ENCODE measurements around the gene MEGF11. TPM values are rescaled to one million over a fixed set of nuclear protein-coding genes. Genes with fewer than 3 reads are reported as not detected.

Gene MEGF11
- polyA plus RNA-seq, 1 of the 3 experiments (the other 2 are of a cell fraction), result not detected

DNA sequence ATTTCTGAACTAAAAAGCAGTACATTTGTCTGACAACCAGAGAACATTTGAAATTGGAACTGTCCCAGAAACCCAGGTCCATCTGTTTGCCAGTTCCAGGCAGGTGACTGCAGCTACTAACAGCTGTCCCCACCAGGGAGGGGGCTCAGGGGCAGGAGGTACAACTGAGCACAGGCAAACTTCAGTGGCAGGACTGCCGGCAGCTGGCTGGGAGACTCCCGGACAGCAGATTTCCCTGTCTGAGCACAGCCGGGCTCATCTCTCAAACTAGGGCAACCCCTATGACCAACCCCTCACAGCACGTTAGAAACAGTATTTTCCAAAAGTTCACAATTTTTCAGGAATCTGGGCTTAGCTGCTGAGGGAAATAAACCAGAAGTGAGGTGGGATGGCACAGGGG is 88.8 kb downstream of the MEGF11 start:
- Histone ChIP-seq H3K4me3 (ENCODE audit: low read depth in 2 of 2, low read length in 1 of 2) (no peak overlapping the region), H2AFZ (ENCODE audit: low read depth) (no peak overlapping the region), H3K9me3 (no peaks in the 10 kb centered on the region), H3K9ac (no peak overlapping the region), H3K79me2 (ENCODE audit: insufficient read depth) (no peaks in the 10 kb centered on the region), H3F3A (replicated peaks; ENCODE audit: insufficient read depth) (no peaks in the 10 kb centered on the region), H3K27ac (ENCODE audit: low read depth in 2 of 2, low read length in 1 of 2) (no peak overlapping the region), H3K27me3 (ENCODE audit: insufficient read depth) (no peaks in the 10 kb centered on the region), H4K20me1 (ENCODE audit: insufficient read depth) (no peaks in the 10 kb centered on the region), H3K36me3 (replicated peaks in 1 of 2; ENCODE audit: control insufficient read depth in 1 of 2, insufficient read depth in 2 of 2, low read length in 1 of 2) (no peaks in the 10 kb centered on the region), H3K4me2 (no peak overlapping the region), H3K9me2 (no peaks in the 10 kb centered on the region), H3K4me1 (ENCODE audit: control insufficient read depth in 1 of 2, insufficient read depth in 2 of 2, low read depth in 1 of 2, low read length in 1 of 2) (peaks cover 0 to 24% of the 10 kb centered on the region in 2 experiments; a peak in 1 of 4 replicates)
- WGBS (ENCODE audit: low lambda C conversion rate), result 62% methylated on average over 3 of the region's 4 CpGs
- no peak for TF ChIP-seq ELF1 (IDR thresholded peaks at IDR 0.05)
- TF ChIP-seq EZH2phosphoT487 (IDR thresholded peaks at IDR 0.05; ENCODE audit: borderline replicate concordance, low read depth), result no peak
- no peak for TF ChIP-seq RXRA (IDR thresholded peaks at IDR 0.05; ENCODE audit: borderline replicate concordance, low read depth)
- no peak for TF ChIP-seq MEF2A (IDR thresholded peaks at IDR 0.05; ENCODE audit: borderline replicate concordance, low read depth)
- no peak for TF ChIP-seq NFIC (IDR thresholded peaks at IDR 0.05; ENCODE audit: borderline replicate concordance)
- no peak for TF ChIP-seq NRF1 (IDR thresholded peaks at IDR 0.05; ENCODE audit: low read depth, low read length)
- TF ChIP-seq, protein P1, sequence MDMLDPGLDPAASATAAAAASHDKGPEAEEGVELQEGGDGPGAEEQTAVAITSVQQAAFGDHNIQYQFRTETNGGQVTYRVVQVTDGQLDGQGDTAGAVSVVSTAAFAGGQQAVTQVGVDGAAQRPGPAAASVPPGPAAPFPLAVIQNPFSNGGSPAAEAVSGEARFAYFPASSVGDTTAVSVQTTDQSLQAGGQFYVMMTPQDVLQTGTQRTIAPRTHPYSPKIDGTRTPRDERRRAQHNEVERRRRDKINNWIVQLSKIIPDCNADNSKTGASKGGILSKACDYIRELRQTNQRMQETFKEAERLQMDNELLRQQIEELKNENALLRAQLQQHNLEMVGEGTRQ (IDR thresholded peaks at IDR 0.05; ENCODE audit: borderline replicate concordance, low read depth, low read length), result no peak
- TF ChIP-seq, protein P2, sequence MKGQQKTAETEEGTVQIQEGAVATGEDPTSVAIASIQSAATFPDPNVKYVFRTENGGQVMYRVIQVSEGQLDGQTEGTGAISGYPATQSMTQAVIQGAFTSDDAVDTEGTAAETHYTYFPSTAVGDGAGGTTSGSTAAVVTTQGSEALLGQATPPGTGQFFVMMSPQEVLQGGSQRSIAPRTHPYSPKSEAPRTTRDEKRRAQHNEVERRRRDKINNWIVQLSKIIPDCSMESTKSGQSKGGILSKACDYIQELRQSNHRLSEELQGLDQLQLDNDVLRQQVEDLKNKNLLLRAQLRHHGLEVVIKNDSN (IDR thresholded peaks at IDR 0.05; ENCODE audit: borderline replicate concordance, low read depth), result no peak
- TF ChIP-seq TEAD4 (IDR thresholded peaks at IDR 0.05; ENCODE audit: borderline replicate concordance, insufficient read depth), result no peak
- TF ChIP-seq TCF12 (IDR thresholded peaks at IDR 0.05), result no peak
- no peak for TF ChIP-seq TAF1 (IDR thresholded peaks at IDR 0.05; ENCODE audit: borderline replicate concordance, low read depth, low read length)
- TF ChIP-seq EP300 (IDR thresholded peaks at IDR 0.05; ENCODE audit: borderline replicate concordance in 1 of 2, low read depth in 1 of 2, low read length in 1 of 2), result no peak
- TF ChIP-seq, protein P3, sequence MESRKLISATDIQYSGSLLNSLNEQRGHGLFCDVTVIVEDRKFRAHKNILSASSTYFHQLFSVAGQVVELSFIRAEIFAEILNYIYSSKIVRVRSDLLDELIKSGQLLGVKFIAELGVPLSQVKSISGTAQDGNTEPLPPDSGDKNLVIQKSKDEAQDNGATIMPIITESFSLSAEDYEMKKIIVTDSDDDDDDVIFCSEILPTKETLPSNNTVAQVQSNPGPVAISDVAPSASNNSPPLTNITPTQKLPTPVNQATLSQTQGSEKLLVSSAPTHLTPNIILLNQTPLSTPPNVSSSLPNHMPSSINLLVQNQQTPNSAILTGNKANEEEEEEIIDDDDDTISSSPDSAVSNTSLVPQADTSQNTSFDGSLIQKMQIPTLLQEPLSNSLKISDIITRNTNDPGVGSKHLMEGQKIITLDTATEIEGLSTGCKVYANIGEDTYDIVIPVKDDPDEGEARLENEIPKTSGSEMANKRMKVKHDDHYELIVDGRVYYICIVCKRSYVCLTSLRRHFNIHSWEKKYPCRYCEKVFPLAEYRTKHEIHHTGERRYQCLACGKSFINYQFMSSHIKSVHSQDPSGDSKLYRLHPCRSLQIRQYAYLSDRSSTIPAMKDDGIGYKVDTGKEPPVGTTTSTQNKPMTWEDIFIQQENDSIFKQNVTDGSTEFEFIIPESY (IDR thresholded peaks at IDR 0.05; ENCODE audit: borderline replicate concordance, low read depth), result no peak
- no peak for TF ChIP-seq SIN3A (IDR thresholded peaks at IDR 0.05; ENCODE audit: borderline replicate concordance, low read depth, low read length)
- no peak for TF ChIP-seq GABPA (IDR thresholded peaks at IDR 0.05; ENCODE audit: low read depth)
- TF ChIP-seq, protein P4, sequence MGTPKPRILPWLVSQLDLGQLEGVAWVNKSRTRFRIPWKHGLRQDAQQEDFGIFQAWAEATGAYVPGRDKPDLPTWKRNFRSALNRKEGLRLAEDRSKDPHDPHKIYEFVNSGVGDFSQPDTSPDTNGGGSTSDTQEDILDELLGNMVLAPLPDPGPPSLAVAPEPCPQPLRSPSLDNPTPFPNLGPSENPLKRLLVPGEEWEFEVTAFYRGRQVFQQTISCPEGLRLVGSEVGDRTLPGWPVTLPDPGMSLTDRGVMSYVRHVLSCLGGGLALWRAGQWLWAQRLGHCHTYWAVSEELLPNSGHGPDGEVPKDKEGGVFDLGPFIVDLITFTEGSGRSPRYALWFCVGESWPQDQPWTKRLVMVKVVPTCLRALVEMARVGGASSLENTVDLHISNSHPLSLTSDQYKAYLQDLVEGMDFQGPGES (IDR thresholded peaks at IDR 0.05; ENCODE audit: low read depth, low read length), result no peak
- no peak for TF ChIP-seq RCOR1 (IDR thresholded peaks at IDR 0.05; ENCODE audit: low read length)
- TF ChIP-seq FOXM1 (IDR thresholded peaks at IDR 0.05; ENCODE audit: low read depth), result no peak
- no peak for TF ChIP-seq YY1 (IDR thresholded peaks at IDR 0.05; ENCODE audit: low read depth)
- DNase-seq, result no peak
- ChIA-PET POLR2A (no interaction called here), CTCF (interaction anchor here (0.7 to 2.5 kb wide), 5 partner anchors 8 to 122 kb away, joined by 3 to 8 read pairs (median 3); no protein-coding TSS in a partner anchor)
